ENCODE data around the gene CA6. TPM values are rescaled to one million over a fixed set of nuclear protein-coding genes. Genes with fewer than 3 reads are reported as not detected.
"Not testable (repeated sequence)": the region's sequence is repeated elsewhere in the genome, so short reads cannot be mapped to it uniquely, and the experiment has no call there.

Gene CA6
- total RNA-seq, 2 donors from 2014 or later: not detected

DNA sequence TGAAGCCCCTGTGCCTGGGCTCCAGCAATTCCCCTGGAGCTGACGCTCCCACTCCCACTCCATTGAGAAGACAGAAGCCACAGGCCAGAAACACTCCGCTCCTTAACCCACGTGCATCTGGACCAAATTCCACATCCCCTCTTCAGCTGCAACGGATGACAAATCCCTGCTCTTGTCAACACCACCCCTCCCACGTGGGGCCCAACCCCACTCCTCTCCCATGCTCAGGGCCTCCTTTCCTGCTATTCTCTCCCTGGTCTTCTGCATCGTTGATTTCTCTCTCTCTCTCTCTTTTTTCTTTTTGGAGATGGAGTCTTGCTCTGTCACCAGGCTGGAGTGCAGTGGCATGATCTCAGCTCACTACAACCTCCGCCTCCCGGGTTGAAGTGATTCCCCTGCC lies 18.3 kb downstream of the CA6 start:
- intact Hi-C loops (cut with DNase I): no loop called here

DNA sequence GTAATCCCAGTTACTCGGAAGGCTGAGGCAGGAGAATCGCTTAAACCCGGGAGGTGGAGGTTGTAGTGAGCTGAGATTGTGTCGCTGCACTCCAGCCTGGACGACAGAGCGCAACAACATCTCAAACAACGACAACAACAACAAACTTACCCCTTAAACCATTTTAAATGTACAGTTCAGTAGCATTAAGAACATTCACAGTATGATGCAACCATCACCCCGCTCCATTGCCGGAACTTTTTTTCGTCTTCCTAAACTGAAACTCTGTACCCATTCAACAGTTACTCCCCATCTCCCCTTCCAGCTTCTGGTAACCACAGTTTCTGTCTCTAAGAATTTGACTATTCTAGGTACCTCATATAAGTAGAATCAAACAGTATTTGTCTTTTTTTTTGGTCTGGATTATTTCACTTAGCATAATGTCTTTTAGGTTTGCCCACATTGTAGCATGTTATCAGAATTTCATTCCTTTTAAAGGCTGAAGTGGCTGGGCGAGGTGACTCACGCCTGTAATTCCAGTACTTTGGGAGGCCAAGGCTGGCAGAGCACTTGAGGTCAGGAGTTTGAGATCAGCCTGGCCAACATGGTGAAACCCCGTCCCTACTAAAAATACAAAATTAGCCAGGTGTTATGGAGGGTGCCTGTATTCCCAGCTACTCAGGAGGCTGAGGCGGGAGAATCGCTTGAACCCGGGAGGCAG lies 19.6 kb downstream of the CA6 start:
- DNase-seq (no peak), ATAC-seq (no peak)
- intact Hi-C loops (cut with DNase I): no loop called here

More for the DNA sequence above, 18.3 kb downstream of the CA6 start:
- DNase-seq (no peak), ATAC-seq (no peak)

DNA sequence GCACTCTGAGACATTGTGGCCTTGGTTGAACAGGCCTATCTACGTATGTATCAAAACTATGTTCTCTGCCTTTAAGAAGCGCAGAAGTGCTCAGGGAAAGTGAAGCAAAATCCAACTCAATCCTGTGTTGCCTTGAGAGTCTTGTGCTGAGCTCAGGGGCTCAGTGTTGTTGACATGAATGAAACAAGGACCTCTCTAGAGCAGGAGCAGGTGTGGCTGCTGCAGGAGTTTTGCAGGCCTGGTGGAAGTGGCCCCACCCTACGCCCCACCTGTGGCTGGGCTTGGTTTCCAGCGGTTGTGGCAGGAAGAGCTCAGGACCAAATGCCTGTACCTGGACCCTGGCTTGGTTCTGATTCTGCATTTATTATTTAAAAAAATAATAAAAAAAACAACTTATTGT lies 20.9 kb downstream of the CA6 start:
- intact Hi-C loops (cut with DNase I): no loop called here
- ATAC-seq (no peak), DNase-seq (no peak)

GRCh38 chr1:8968902-8969301 lies 23.2 kb downstream of the CA6 start:
- ATAC-seq; DNase-seq; intact Hi-C loops (cut with DNase I): not testable (repeated sequence)

DNA sequence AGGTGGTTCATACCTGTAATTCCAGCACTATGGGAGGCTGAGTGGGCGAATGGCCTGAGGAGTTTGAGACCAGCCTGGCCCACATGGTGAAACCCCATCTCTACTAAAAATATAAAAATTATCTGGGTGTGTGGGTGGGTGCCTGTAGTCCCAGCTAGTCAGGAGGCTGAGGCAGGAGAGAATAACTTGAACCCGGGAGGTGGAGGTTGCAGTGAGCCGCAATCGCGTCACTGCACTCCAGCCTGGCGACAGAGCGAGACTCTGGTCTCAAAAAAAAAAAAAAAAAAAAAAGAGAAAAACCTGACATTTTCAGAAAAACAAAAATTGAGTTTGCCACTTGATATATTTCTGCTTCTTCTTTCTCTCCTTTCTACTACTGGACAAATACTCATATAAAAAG lies 24.3 kb downstream of the CA6 start:
- intact Hi-C loops (cut with DNase I): no loop called here
- no peak for DNase-seq
- ATAC-seq: no peak

DNA sequence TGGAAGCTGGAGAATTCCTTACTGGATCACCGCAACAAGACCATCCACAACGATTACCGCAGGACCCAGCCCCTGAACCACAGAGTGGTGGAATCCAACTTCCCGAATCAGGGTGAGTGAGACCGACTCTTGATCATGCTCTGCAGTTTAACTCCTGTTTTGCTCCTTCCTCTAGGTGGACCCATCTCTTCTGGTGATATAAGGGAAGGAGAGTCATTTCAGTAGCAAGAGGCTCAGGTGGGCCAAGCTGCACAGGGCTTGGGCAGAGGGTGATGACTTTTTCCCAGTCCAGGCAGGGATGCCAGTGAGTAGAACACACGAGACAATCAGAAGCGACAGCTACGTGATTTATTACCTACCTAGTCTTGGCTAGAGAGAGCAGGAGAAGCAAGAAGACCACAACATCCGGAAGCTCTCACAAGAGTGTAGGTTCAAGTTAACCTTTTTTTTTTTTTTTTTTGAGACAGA lies 25.2 kb downstream of the CA6 start:
- intact Hi-C loops (cut with DNase I): no loop called here
- DNase-seq (no peak), ATAC-seq (no peak)

DNA sequence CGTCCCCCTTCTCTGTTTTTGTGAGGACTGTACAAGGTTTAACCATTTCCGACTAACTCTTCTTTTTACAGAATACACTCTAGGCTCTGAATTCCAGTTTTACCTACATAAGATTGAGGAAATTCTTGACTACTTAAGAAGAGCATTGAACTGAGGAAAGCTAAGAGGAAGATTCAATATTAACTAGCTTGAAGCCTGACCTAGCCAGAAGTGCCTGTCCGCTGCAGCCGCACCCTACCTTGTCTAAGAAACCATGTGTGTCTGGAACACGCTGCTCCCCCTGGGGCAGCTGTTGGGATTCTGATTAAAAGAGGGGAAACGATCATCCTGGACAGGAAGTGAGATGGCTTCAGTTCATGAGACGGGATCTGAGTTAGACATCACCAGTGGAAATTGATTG lies 28.9 kb downstream of the CA6 start:
- ATAC-seq: no peak
- intact Hi-C loops (cut with DNase I): no loop called here

GRCh38 chr1:8976338-8976737 lies 30.7 kb downstream of the CA6 start:
- DNase-seq (no peak), ATAC-seq (no peak)
- intact Hi-C loops (cut with DNase I): no loop called here

More for the DNA sequence above, 28.9 kb downstream of the CA6 start:
- DNase-seq: no peak

GRCh38 chr1:8976896-8977450 lies 31.3 kb downstream of the CA6 start:
- intact Hi-C loops (cut with DNase I): no loop called here
- no peak for ATAC-seq

GRCh38 chr1:8980656-8981055 lies 35.0 kb downstream of the CA6 start:
- DNase-seq (no peak), ATAC-seq (no peak)
- intact Hi-C loops (cut with DNase I): no loop called here

More at GRCh38 chr1:8976896-8977450, 31.3 kb downstream of the CA6 start:
- no peak for DNase-seq

- ATAC-seq: no peak
- intact Hi-C loops (cut with DNase I): no loop called here
- DNase-seq: no peak
Observed at GRCh38 chr1:8981169-8981568, 35.5 kb downstream of the CA6 start.

- ATAC-seq (no peak), DNase-seq (no peak)
- intact Hi-C loops (cut with DNase I): no loop called here
Observed at GRCh38 chr1:8984203-8984602, 38.5 kb downstream of the CA6 start.

- DNase-seq (no peak), ATAC-seq (no peak)
- intact Hi-C loops (cut with DNase I): loop anchor here (5.0 kb wide), 2 partner anchors 68 to 123 kb away; no protein-coding TSS in a partner anchor
Observed at GRCh38 chr1:8984990-8985389, 39.3 kb downstream of the CA6 start.

DNA sequence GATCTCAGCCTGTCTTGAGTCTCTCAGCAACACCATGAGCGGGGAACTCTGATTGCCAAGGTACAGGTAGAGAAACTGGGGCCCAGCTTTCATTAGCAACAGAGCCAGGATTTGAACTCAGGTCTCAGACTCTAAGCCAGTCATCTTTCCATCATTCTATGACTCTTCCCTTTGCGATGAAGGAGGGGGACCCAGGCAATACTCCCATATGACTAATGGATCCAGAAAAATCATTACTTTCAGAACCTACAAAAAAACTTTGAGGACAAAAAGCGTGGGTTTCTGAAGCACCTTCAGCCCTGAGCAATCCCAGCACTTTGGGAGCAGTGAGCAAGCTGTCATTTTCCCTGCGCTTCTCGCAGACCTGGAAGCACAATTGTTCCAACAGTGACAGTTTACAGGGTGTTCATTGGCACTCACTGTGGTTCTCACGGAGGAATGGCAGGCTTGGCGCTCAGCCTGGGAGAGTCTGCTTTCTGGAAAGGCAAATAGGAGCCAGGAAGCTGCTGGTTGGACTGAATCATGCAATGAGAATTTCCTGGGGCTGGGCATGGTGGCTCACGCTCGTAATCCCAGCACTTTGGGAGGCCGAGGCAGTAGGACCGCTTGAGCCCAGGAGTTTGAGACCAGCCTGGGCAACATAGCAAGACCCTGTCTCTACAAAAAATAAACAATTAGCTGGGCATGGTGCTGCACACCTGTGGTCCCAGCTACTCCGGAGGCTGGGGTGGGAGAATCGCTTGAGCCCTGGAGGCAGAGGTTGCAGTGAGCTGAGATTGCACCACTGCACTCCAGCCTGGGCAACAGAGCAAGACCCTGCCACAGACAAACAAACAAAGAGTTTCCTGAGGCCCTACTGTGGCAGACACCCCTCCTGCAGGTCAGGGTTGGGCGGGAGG lies 40.5 kb downstream of the CA6 start:
- ATAC-seq (peak; percentile 91 to 96), DNase-seq (peak; percentile 89)
- intact Hi-C loops (cut with DNase I): loop anchor here (5.0 kb wide), 2 partner anchors 69 to 124 kb away; no protein-coding TSS in a partner anchor

- ATAC-seq (no peak), DNase-seq (no peak)
- intact Hi-C loops (cut with DNase I): loop anchor here (5.0 kb wide), 2 partner anchors 70 to 125 kb away; no protein-coding TSS in a partner anchor
Observed at GRCh38 chr1:8986814-8987190, 41.1 kb downstream of the CA6 start.

GRCh38 chr1:8987881-8988617 lies 42.4 kb downstream of the CA6 start:
- DNase-seq (peak; percentile 60), ATAC-seq (peak; percentile 67)
- intact Hi-C loops (cut with DNase I): loop anchor here (1.0 to 5.0 kb wide), 3 partner anchors 70 to 126 kb away; no protein-coding TSS in a partner anchor

DNA sequence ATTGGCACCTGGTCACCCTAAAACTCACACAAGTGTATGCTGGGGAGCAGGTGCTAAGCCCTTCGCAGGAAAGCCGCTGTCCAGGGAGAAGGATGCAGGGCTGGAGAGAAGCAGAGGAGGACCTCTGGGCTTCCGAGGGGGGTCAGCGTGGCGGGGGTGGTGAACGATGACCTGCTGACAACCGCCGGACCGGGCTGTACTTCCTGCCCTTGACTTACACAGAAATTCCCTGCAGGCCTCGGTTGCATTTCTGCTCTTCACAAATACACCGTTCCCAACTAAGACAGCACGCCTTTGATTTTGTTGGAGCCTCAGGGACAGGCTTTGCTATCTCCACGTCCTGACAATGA lies 42.9 kb downstream of the CA6 start:
- DNase-seq: no peak
- intact Hi-C loops (cut with DNase I): loop anchor here (1.0 to 5.0 kb wide), 3 partner anchors 70 to 126 kb away; no protein-coding TSS in a partner anchor
- no peak for ATAC-seq

GRCh38 chr1:8989061-8989460 lies 43.4 kb downstream of the CA6 start:
- DNase-seq (no peak), ATAC-seq (no peak)
- intact Hi-C loops (cut with DNase I): loop anchor here (5.0 kb wide), 2 partner anchors 72 to 127 kb away; no protein-coding TSS in a partner anchor

DNA sequence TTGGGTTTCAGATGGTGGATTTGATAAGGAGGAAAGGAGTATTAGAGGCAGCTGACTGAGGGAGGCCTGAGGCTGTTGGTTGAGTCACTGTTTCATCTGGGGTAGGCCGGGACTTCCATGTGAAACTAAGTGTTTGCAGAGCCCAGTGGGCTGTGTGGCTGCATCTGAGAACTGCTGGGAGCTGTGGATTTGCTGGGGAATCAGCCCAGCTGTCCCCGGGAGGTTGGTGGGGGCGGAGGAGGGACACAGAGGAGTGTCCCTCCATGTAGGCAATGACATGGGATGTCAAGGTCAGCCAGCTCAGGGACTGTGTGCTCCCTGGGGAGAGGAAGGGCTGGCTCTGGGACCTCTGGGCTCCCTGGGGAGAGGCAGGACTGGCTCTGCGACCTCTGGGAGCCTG lies 44.2 kb downstream of the CA6 start:
- no peak for ATAC-seq
- intact Hi-C loops (cut with DNase I): loop anchor here (5.0 kb wide), 2 partner anchors 73 to 128 kb away; no protein-coding TSS in a partner anchor

More for the DNA sequence above, 44.2 kb downstream of the CA6 start:
- DNase-seq: no peak

Data from left cardiac atrium (tissue), 4 donors.